IMR-90 (cell line): Measurements from ENCODE around the gene WNT3. TPM values are rescaled to one million over a fixed set of nuclear protein-coding genes. Genes with fewer than 3 reads are reported as not detected.

Experiments used
- ATAC-seq: fragments of 200-7000 bp; cut with Tn5 transposase; 2 replicates; pipeline ENCODE4 v1.9.1; 2020; ENCODE audit warnings: low read depth, mild to moderate bottlenecking, moderate library complexity
- BruUV-seq: library from RNA; stranded (reverse); fragments of 400-500 nt; replicated peaks from 2 replicates; lab custom pipeline; 2021; lab: Mats Ljungman, UMichigan
- CTCF ChIA-PET: fragments of 300-600 bp; formaldehyde crosslinking; extraction: SDS; loops from one replicate; lab custom pipeline; 2021; ENCODE audit warnings: antibody characterized with exemption; lab: Yijun Ruan, JAX
- POLR2A ChIA-PET: fragments of 300-600 bp; sonication (Branson Sonifier 250); formaldehyde crosslinking; loops from one replicate; lab custom pipeline; 2022; ENCODE audit warnings: antibody characterized with exemption; ENCODE audit not compliant: unreplicated experiment; lab: Charles Lee
- DNase-seq: peaks from one replicate; pipeline ENCODE4 v3.0.0; 2013
- H2AFZ ChIP-seq: replicated peaks from 2 replicates; pipeline ENCODE3; 2013; ENCODE audit warnings: low read length, mild to moderate bottlenecking; ENCODE audit not compliant: poor library complexity
- H2AK5ac ChIP-seq: 2 replicates; pipeline ENCODE4 v1.6.1; 2013; ENCODE audit warnings: low read depth, low read length, inconsistent platforms
- H2AK9ac ChIP-seq: replicated peaks from 2 replicates; pipeline ENCODE3; 2013; ENCODE audit warnings: mild to moderate bottlenecking, low read depth, low read length, moderate library complexity; ENCODE audit not compliant: poor library complexity
- H2BK120ac ChIP-seq: 2 replicates; pipeline ENCODE4 v1.6.1; 2013; ENCODE audit warnings: low read depth, low read length, inconsistent platforms
- H2BK15ac ChIP-seq: 3 replicates; pipeline ENCODE4 v1.6.1; 2013; ENCODE audit warnings: low read depth, low read length, inconsistent platforms
- H2BK20ac ChIP-seq: 2 replicates; pipeline ENCODE4 v1.6.1; 2013; ENCODE audit warnings: low read depth, mild to moderate bottlenecking, inconsistent platforms, low read length, moderate library complexity
- H2BK5ac ChIP-seq: 2 replicates; pipeline ENCODE4 v1.6.1; 2013; ENCODE audit warnings: mild to moderate bottlenecking, low read depth, low read length, inconsistent platforms; ENCODE audit not compliant: poor library complexity, severe bottlenecking
- H3K14ac ChIP-seq: replicated peaks from 2 replicates; pipeline ENCODE4 v1.6.1; 2013; ENCODE audit warnings: low read depth, low read length, inconsistent platforms
- H3K18ac ChIP-seq: 2 replicates; pipeline ENCODE4 v1.6.1; 2013; ENCODE audit warnings: low read depth, low read length, control low read depth
- H3K23ac ChIP-seq: 2 replicates; pipeline ENCODE4 v1.6.1; 2013; ENCODE audit warnings: low read depth, low read length, inconsistent platforms
- H3K27ac ChIP-seq: 2 replicates; pipeline ENCODE4 v1.5.1; 2013; ENCODE audit warnings: mild to moderate bottlenecking, control low read depth, low read length; ENCODE audit not compliant: insufficient read depth
- H3K27me3 ChIP-seq: 2 replicates; pipeline ENCODE4 v1.6.1; 2013; ENCODE audit warnings: low read length; ENCODE audit not compliant: control insufficient read depth, insufficient read depth
- H3K36me3 ChIP-seq: 2 replicates; pipeline ENCODE4 v1.6.1; 2013; ENCODE audit warnings: low read length, mixed read lengths; ENCODE audit not compliant: control insufficient read depth, insufficient read depth
- H3K4ac ChIP-seq: 2 replicates; pipeline ENCODE4 v1.6.1; 2013; ENCODE audit warnings: low read depth, low read length, inconsistent platforms
- H3K4me1 ChIP-seq: 2 replicates; pipeline ENCODE4 v1.6.1; 2013; ENCODE audit warnings: low read length, mixed read lengths; ENCODE audit not compliant: control insufficient read depth, insufficient read depth
- H3K4me2 ChIP-seq: 2 replicates; pipeline ENCODE4 v1.6.1; 2013; ENCODE audit warnings: low read depth, mild to moderate bottlenecking, control low read depth, low read length, moderate library complexity
- H3K4me3 ChIP-seq: 2 replicates; pipeline ENCODE4 v1.5.1; 2013; ENCODE audit warnings: low read depth, mild to moderate bottlenecking, control low read depth, low read length, moderate library complexity; ENCODE audit not compliant: insufficient read depth
- H3K56ac ChIP-seq: 2 replicates; pipeline ENCODE4 v1.6.1; 2013; ENCODE audit warnings: low read length, inconsistent platforms; ENCODE audit not compliant: insufficient read depth; ENCODE audit errors: extremely low read depth
- H3K79me1 ChIP-seq, 2 experiments: 2 replicates each; pipeline ENCODE4 v1.6.1; 2013; ENCODE audit warnings: low read length in 2 of 2, inconsistent platforms in 1 of 2, low read depth in 1 of 2
- H3K9ac ChIP-seq: 2 replicates; pipeline ENCODE4 v1.6.1; 2013; ENCODE audit warnings: low read depth, low read length, control low read depth
- H3K9me1 ChIP-seq: 2 replicates; pipeline ENCODE4 v1.6.1; 2013; ENCODE audit warnings: low read length, inconsistent platforms; ENCODE audit not compliant: insufficient read depth
- H3K9me3 ChIP-seq: 2 replicates; pipeline ENCODE4 v1.6.1; 2013; ENCODE audit warnings: low read length; ENCODE audit not compliant: control insufficient read depth, insufficient read depth
- H4K20me1 ChIP-seq: 2 replicates; pipeline ENCODE4 v1.6.1; 2013; ENCODE audit warnings: low read length, inconsistent platforms; ENCODE audit not compliant: insufficient read depth
- H4K5ac ChIP-seq: 2 replicates; pipeline ENCODE4 v1.6.1; 2013; ENCODE audit warnings: mild to moderate bottlenecking, low read depth, low read length, control low read depth
- H4K8ac ChIP-seq, 2 experiments: 2 replicates each; pipeline ENCODE4 v1.6.1; 2013; ENCODE audit warnings: low read depth in 2 of 2, low read length in 2 of 2, control low read depth in 1 of 2, inconsistent platforms in 1 of 2
- H4K91ac ChIP-seq: 2 replicates; pipeline ENCODE4 v1.6.1; 2013; ENCODE audit warnings: low read depth, low read length, inconsistent platforms; ENCODE audit not compliant: insufficient read depth
- MAFK ChIP-seq: IDR thresholded peaks from 2 replicates; pipeline ENCODE4 v1.6.1; 2012; ENCODE audit warnings: low read depth, low read length, improper control_type of control experiment
- MXI1 ChIP-seq: IDR thresholded peaks from 2 replicates; pipeline ENCODE4 v1.6.1; 2012; ENCODE audit warnings: low read depth, mild to moderate bottlenecking, low read length, moderate library complexity, borderline replicate concordance
- POLR2A ChIP-seq: IDR thresholded peaks from 2 replicates; pipeline ENCODE4 v1.6.1; 2012; ENCODE audit warnings: mild to moderate bottlenecking, low read depth, low read length
- RCOR1 ChIP-seq: IDR thresholded peaks from 2 replicates; pipeline ENCODE4 v1.6.1; 2012; ENCODE audit warnings: mild to moderate bottlenecking, low read length, improper control_type of control experiment; ENCODE audit not compliant: insufficient replicate concordance
- RFX5 ChIP-seq: IDR thresholded peaks from 2 replicates; pipeline ENCODE4 v1.8.0; 2012; ENCODE audit warnings: low read depth, mild to moderate bottlenecking, low read length, moderate library complexity
- SMC3 ChIP-seq: fragments of 150-350 bp; IDR thresholded peaks from 2 replicates; pipeline ENCODE4 v1.6.1; 2016; ENCODE audit warnings: low read depth, mild to moderate bottlenecking, antibody characterized with exemption, low read length, moderate library complexity
- USF2 ChIP-seq: fragments of 150-350 bp; IDR thresholded peaks from 2 replicates; pipeline ENCODE4 v1.6.1; 2017; ENCODE audit warnings: mild to moderate bottlenecking, antibody characterized with exemption, low read length, low read depth
- WGBS, 2 experiments: methylation state at CpG; one replicate each; pipeline versions ENCODE4 v1.1.5 to v1.1.7; 2013; ENCODE audit warnings: missing lambda C conversion rate in 2 of 2; ENCODE audit not compliant: insufficient read length in 1 of 2; ENCODE audit errors: extremely low coverage in 2 of 2; 5-methylcytosine and 5-hydroxymethylcytosine counted together
- dilution Hi-C: fragments of 300-500 bp; cut with HindIII; formaldehyde crosslinking; loops from one replicate; pipeline ENCODE4 v1.14.3; 2018; ENCODE audit warnings: low sequenced_read_pairs; ENCODE audit not compliant: unreplicated experiment
- in situ Hi-C: fragments of 300-500 bp; cut with MboI; formaldehyde crosslinking; loops from 3 replicates; pipeline ENCODE4 v1.14.3; 2019; ENCODE audit warnings: low sequenced_read_pairs, inconsistent platforms, mixed read lengths
- intact Hi-C: fragments of 100-400 bp; cut with micrococcal nuclease; formaldehyde crosslinking; loops from 2 replicates; pipeline ENCODE4 v1.10.0; 2022
- polyA plus RNA-seq, 3 experiments: library from polyadenylated mRNA; depleted of rRNA; stranded (reverse); fragments of >200 nt; gene quantifications; 2 replicates each; pipeline ENCODE4 v1.2.3, GENCODE V29; 2012; ENCODE audit warnings: low replicate concordance in 1 of 3
- total RNA-seq: library from RNA; depleted of rRNA; stranded (reverse); fragments of >200 nt; gene quantifications from 2 replicates; pipeline ENCODE4 v1.2.3, GENCODE V29; 2012
- TF ChIP-seq, protein P1 (sequence below): conservative IDR thresholded peaks from 2 replicates; pipeline ENCODE4 v1.5.1; 2012; ENCODE audit warnings: mild to moderate bottlenecking, low read depth, low read length, improper control_type of control experiment
- TF ChIP-seq, protein P2 (sequence below): fragments of 150-350 bp; IDR thresholded peaks from 2 replicates; pipeline ENCODE4 v1.6.1; 2016; ENCODE audit warnings: low read depth, mild to moderate bottlenecking, low read length, moderate library complexity, borderline replicate concordance

WNT3 gene
- total and polyA plus RNA-seq, 2 of the 4 experiments (the other 2 are of a cell fraction) = 0.72 to 1.0 TPM

DNA sequence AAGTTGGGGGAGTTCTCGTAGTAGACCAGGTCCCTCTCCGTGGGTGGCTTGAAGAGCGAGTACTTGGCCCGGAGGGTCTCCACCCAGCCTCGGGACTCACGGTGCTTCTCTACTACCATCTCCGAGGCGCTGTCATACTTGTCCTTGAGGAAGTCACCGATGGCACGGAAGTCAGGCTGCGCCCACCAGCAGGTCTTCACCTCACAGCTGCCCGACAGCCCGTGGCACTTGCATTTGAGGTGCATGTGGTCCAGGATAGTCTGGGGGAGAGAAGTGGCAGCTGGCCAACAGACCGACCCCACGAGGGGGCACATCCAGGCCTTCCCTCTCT, 50.0 kb downstream of the WNT3 start:
- Histone ChIP-seq H2BK15ac (no peak overlapping the region), H4K5ac (no peak overlapping the region), H3K18ac (no peak overlapping the region), H2AK9ac (no peak overlapping the region), H3K4me3 (no peak overlapping the region), H3K36me3 (no peaks in the 10 kb centered on the region), H3K9ac (no peak overlapping the region), H2BK120ac (no peak overlapping the region), H3K23ac (no peak overlapping the region), H3K79me1 (peaks cover 0 to 13% of the 10 kb centered on the region in 2 experiments; a peak in 1 of 4 replicates), H4K20me1 (no peaks in the 10 kb centered on the region), H3K4me2 (no peak overlapping the region), H2AFZ (no peak overlapping the region), H2BK20ac (no peak overlapping the region), H3K9me1 (peaks cover 24% of the 10 kb centered on the region), H4K8ac (no peak overlapping the region), H3K4ac (no peak overlapping the region), H3K27me3 (no peaks in the 10 kb centered on the region), H4K91ac (no peak overlapping the region), H3K14ac (no peak overlapping the region), H2BK5ac (no peak overlapping the region), H3K4me1 (peaks cover 14% of the 10 kb centered on the region), H2AK5ac (no peak overlapping the region), H3K27ac (no peak overlapping the region), H3K9me3 (no peaks in the 10 kb centered on the region), H3K56ac (no peak overlapping the region)
- 100% methylated on average over 1 of the region's 15 CpGs; no CpG with 5 or more reads in 1 of the 2 experiments for WGBS, 2 experiments
- ChIA-PET CTCF (no interaction called here), POLR2A (no interaction called here)
- ATAC-seq (no peak), DNase-seq (no peak)
- BruUV-seq = no TSS peak
- in situ Hi-C loops (no loop called here), intact Hi-C loops (no loop called here), dilution Hi-C loops (no loop called here)
- TF ChIP-seq RFX5 (no peak), SMC3 (no peak), POLR2A (no peak), MAFK (no peak), USF2 (no peak), RCOR1 (no peak), MXI1 (no peak)
- TF ChIP-seq, protein P1, sequence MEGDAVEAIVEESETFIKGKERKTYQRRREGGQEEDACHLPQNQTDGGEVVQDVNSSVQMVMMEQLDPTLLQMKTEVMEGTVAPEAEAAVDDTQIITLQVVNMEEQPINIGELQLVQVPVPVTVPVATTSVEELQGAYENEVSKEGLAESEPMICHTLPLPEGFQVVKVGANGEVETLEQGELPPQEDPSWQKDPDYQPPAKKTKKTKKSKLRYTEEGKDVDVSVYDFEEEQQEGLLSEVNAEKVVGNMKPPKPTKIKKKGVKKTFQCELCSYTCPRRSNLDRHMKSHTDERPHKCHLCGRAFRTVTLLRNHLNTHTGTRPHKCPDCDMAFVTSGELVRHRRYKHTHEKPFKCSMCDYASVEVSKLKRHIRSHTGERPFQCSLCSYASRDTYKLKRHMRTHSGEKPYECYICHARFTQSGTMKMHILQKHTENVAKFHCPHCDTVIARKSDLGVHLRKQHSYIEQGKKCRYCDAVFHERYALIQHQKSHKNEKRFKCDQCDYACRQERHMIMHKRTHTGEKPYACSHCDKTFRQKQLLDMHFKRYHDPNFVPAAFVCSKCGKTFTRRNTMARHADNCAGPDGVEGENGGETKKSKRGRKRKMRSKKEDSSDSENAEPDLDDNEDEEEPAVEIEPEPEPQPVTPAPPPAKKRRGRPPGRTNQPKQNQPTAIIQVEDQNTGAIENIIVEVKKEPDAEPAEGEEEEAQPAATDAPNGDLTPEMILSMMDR = no peak
- TF ChIP-seq, protein P2, sequence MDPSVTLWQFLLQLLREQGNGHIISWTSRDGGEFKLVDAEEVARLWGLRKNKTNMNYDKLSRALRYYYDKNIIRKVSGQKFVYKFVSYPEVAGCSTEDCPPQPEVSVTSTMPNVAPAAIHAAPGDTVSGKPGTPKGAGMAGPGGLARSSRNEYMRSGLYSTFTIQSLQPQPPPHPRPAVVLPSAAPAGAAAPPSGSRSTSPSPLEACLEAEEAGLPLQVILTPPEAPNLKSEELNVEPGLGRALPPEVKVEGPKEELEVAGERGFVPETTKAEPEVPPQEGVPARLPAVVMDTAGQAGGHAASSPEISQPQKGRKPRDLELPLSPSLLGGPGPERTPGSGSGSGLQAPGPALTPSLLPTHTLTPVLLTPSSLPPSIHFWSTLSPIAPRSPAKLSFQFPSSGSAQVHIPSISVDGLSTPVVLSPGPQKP = no peak
